Vagina (tissue), 2 donors: Measurements from ENCODE around the gene ZNF575.

Source experiments
- POLR2A ChIP-seq, 2 donors: fragments of 450-650 bp; IDR thresholded peaks; one replicate each; pipeline ENCODE4 v1.6.1; 2017; ENCODE audit warnings: antibody characterized with exemption in 2 of 2, mild to moderate bottlenecking in 2 of 2, moderate library complexity in 2 of 2
- TF ChIP-seq, protein P1 (sequence below), 3 experiments: fragments of 450-650 bp in 2 of 3; fragments of 200-600 bp in 1 of 3; sonication (generic) in 1 of 3; IDR thresholded peaks; one replicate each; pipeline ENCODE4 v1.5.1; 2017 to 2019; ENCODE audit warnings: antibody characterized with exemption in 3 of 3, mild to moderate bottlenecking in 2 of 3, moderate library complexity in 2 of 3

DNA sequence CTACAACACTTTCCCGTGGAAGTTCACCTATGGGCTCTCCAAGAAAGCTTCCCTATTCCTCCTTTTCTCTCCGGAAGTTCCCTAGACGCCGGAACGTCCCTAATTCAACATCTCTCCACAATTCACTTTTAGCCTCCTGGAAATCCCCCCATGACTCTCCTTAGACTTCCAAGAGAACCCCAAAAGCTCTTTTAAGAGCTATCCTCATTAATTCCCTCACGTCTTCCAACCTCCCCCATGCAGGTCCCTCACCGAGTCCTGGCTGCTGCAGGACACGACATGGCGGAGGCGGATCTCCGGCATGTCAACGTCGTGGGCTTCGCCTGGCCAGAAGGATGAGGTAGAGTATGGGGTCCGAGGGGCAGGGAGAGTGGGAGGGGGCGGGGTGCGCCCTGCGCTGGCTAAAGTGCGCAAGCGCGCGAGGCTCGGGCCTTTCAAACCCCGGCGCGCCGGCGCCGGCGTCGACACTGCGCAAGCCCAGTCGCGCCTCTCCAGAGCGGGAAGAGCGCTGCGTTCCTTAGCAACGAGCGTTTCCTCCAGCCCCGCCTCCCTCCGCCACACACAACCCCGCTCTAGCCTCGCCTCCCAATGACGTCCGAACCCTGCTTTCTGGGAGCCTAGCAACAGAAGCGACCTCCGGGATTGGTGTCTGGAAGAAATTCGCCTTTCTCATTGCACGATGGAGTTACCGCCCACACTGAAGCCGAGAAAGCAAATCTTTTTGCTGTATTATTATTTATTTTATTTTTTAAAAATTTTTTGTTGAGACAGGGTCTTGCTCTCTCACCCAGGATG lies 42.4 kb downstream of the ZNF575 start, which contains the start of the genes PINLYP and XRCC1:
- TF ChIP-seq, protein P1, sequence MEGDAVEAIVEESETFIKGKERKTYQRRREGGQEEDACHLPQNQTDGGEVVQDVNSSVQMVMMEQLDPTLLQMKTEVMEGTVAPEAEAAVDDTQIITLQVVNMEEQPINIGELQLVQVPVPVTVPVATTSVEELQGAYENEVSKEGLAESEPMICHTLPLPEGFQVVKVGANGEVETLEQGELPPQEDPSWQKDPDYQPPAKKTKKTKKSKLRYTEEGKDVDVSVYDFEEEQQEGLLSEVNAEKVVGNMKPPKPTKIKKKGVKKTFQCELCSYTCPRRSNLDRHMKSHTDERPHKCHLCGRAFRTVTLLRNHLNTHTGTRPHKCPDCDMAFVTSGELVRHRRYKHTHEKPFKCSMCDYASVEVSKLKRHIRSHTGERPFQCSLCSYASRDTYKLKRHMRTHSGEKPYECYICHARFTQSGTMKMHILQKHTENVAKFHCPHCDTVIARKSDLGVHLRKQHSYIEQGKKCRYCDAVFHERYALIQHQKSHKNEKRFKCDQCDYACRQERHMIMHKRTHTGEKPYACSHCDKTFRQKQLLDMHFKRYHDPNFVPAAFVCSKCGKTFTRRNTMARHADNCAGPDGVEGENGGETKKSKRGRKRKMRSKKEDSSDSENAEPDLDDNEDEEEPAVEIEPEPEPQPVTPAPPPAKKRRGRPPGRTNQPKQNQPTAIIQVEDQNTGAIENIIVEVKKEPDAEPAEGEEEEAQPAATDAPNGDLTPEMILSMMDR (IDR thresholded peaks at IDR 0.05), result no peak
- TF ChIP-seq POLR2A (IDR thresholded peaks at IDR 0.05), result peak in 1 of 2 donors; percentile 13
